ENCODE measurements around the gene RNU4-1. TPM values are rescaled to one million over a fixed set of nuclear protein-coding genes. Genes with fewer than 3 reads are reported as not detected.
A peak's percentile ranks its signal among the peaks of the same experiment; 100 is the strongest.

RNU4-1 gene
- total RNA-seq, 1 experiment from 2014 or later: 1,565 TPM

DNA sequence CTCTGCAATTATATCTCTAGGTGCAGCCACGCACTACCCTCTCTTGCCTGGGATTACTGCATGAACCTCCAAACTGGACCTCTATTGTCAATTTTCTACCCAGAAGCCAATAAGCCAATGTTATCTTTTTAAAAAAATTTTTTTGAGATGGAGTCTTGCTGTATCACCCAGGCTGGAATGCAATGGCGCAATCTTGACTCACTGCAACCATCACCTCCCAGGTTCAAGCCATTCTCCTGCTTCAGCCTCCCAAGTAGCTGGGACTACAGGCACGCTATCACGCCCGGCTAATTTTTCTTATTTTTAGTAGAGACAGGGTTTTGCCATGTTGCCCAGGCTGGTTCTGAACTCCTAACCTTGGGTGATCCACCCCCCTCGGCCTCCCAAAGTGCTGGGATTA is 16.3 kb downstream of the RNU4-1 start:
- no peak overlapping the region for H3K4me3 ChIP-seq (ENCODE audit: low read depth in 2 of 2, low read length in 2 of 2)
- CTCF ChIA-PET: no interaction called here
- intact Hi-C loops (cut with micrococcal nuclease; ENCODE audit: unreplicated experiment) (no loop called here), in situ Hi-C loops (cut with HindIII; ENCODE audit: low pct_unique_long_range_greater_than_20kb, low sequenced_read_pairs) (no loop called here)
- no TSS peak for BruUV-seq (replicated peaks)
- no peaks in the 10 kb centered on the region for H3K9me3 ChIP-seq (ENCODE audit: control insufficient read depth, insufficient read depth, low read depth, low read length)
- no peak for ATAC-seq
- H3K36me3 ChIP-seq (ENCODE audit: control insufficient read depth, insufficient read depth, low read length): no peaks in the 10 kb centered on the region
- POLR2A ChIA-PET: no interaction called here
- no peak for DNase-seq (ENCODE audit: low read depth, low spot score)
- H3K27me3 ChIP-seq (ENCODE audit: control insufficient read depth, insufficient read depth, low read length): no peaks in the 10 kb centered on the region
- TF ChIP-seq, protein P1, sequence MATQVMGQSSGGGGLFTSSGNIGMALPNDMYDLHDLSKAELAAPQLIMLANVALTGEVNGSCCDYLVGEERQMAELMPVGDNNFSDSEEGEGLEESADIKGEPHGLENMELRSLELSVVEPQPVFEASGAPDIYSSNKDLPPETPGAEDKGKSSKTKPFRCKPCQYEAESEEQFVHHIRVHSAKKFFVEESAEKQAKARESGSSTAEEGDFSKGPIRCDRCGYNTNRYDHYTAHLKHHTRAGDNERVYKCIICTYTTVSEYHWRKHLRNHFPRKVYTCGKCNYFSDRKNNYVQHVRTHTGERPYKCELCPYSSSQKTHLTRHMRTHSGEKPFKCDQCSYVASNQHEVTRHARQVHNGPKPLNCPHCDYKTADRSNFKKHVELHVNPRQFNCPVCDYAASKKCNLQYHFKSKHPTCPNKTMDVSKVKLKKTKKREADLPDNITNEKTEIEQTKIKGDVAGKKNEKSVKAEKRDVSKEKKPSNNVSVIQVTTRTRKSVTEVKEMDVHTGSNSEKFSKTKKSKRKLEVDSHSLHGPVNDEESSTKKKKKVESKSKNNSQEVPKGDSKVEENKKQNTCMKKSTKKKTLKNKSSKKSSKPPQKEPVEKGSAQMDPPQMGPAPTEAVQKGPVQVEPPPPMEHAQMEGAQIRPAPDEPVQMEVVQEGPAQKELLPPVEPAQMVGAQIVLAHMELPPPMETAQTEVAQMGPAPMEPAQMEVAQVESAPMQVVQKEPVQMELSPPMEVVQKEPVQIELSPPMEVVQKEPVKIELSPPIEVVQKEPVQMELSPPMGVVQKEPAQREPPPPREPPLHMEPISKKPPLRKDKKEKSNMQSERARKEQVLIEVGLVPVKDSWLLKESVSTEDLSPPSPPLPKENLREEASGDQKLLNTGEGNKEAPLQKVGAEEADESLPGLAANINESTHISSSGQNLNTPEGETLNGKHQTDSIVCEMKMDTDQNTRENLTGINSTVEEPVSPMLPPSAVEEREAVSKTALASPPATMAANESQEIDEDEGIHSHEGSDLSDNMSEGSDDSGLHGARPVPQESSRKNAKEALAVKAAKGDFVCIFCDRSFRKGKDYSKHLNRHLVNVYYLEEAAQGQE (IDR thresholded peaks at IDR 0.05; ENCODE audit: insufficient read depth in 1 of 2, low read depth in 2 of 2, low read length in 1 of 2): no peak
- TF ChIP-seq TCF7L2 (IDR thresholded peaks at IDR 0.05; ENCODE audit: low read depth, low read length) (no peak), SIN3A (IDR thresholded peaks at IDR 0.05; ENCODE audit: borderline replicate concordance, insufficient read depth, low read depth, low read length) (no peak), POLR2AphosphoS5 (IDR thresholded peaks at IDR 0.05; ENCODE audit: low read depth, low read length) (no peak)
- TF ChIP-seq, protein P2, sequence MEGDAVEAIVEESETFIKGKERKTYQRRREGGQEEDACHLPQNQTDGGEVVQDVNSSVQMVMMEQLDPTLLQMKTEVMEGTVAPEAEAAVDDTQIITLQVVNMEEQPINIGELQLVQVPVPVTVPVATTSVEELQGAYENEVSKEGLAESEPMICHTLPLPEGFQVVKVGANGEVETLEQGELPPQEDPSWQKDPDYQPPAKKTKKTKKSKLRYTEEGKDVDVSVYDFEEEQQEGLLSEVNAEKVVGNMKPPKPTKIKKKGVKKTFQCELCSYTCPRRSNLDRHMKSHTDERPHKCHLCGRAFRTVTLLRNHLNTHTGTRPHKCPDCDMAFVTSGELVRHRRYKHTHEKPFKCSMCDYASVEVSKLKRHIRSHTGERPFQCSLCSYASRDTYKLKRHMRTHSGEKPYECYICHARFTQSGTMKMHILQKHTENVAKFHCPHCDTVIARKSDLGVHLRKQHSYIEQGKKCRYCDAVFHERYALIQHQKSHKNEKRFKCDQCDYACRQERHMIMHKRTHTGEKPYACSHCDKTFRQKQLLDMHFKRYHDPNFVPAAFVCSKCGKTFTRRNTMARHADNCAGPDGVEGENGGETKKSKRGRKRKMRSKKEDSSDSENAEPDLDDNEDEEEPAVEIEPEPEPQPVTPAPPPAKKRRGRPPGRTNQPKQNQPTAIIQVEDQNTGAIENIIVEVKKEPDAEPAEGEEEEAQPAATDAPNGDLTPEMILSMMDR (IDR thresholded peaks at IDR 0.05): no peak
- H3K27ac ChIP-seq (ENCODE audit: low read length): no peak overlapping the region
- no peaks in the 10 kb centered on the region for H3K4me1 ChIP-seq (ENCODE audit: control insufficient read depth, insufficient read depth, low read length)

DNA sequence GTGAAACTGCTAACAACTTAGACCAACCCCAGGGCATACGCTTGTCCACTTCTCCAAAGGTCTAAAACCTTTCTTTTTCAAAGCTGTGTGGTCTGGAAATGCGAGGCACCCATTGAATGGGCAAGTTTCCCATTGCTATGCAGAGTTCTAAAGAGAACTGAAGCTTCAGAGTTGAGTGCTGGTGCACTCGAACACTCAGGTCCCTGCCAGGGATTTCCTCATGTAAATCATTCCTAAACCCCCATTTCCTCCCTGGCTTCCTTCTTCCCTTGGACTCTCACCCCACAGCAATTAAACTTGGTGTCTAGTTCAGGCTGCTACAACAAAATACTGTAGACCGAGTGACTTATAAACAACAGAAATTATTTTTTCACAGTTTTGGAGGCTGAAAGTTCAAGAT is 25.3 kb downstream of the RNU4-1 start:
- ATAC-seq (no peak), DNase-seq (ENCODE audit: low read depth, low spot score) (no peak)
- peak overlapping the region; percentile 14; the same call in 1 of the 2 replicates for H3K27ac ChIP-seq (ENCODE audit: low read length)
- intact Hi-C loops (cut with micrococcal nuclease; ENCODE audit: unreplicated experiment): no loop called here
- peaks cover 14% of the 10 kb centered on the region for H3K4me1 ChIP-seq (ENCODE audit: control insufficient read depth, insufficient read depth, low read length)
- H3K9me3 ChIP-seq (ENCODE audit: control insufficient read depth, insufficient read depth, low read depth, low read length): no peaks in the 10 kb centered on the region
- ChIA-PET CTCF (interaction anchor here (1.0 to 1.1 kb wide), 2 partner anchors 40 to 48 kb away, joined by 3 to 5 read pairs; no protein-coding TSS in a partner anchor), POLR2A (interaction anchor here (0.6 to 2.8 kb wide), 2 partner anchors 67 to 160 kb away, joined by 4 to 15 read pairs; partner anchors contain the start of gene RPLP0)
- no peak for TF ChIP-seq POLR2AphosphoS5 (IDR thresholded peaks at IDR 0.05; ENCODE audit: low read depth, low read length)
- no peak for TF ChIP-seq SIN3A (IDR thresholded peaks at IDR 0.05; ENCODE audit: borderline replicate concordance, insufficient read depth, low read depth, low read length)
- peaks cover 9% of the 10 kb centered on the region for H3K36me3 ChIP-seq (ENCODE audit: control insufficient read depth, insufficient read depth, low read length)
- BruUV-seq (replicated peaks): no TSS peak
- H3K4me3 ChIP-seq (ENCODE audit: low read depth in 2 of 2, low read length in 2 of 2): no peak overlapping the region
- in situ Hi-C loops (cut with HindIII; ENCODE audit: low pct_unique_long_range_greater_than_20kb, low sequenced_read_pairs): no loop called here
- no peaks in the 10 kb centered on the region for H3K27me3 ChIP-seq (ENCODE audit: control insufficient read depth, insufficient read depth, low read length)

DNA sequence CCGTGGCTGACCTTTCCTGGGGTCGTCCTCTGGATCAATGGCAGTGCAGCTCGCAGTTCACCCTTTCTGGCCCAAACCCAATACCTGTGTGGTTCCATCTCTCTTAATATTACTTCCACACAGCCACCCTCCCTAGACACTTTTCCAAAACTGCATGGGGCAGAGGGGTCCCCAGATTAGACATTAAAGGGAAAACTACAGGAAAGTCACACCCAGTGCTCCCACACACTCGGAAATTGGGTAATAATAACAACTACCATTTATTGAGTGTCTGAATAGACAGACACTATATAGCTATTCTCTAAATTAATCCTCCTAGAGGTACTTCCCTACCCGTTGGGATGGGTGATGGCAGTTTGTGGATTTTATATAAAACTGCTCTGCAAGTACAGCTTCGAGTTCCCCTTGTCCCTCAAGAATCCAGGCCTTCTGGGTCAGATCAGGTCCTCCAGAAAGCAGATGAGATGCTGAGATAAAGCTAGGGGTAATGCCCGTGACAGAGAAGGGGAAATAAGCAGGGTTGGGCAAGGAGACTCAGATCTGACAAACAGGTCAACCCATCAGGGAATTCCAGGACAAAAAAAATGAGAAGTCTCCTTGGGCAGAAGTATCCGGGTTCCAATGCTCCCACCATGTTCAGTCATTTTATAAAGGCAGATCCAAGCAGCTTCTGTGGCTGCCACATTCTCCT is 26.7 kb downstream of the RNU4-1 start:
- H3K27me3 ChIP-seq (ENCODE audit: control insufficient read depth, insufficient read depth, low read length): no peaks in the 10 kb centered on the region

More for the DNA sequence above, 26.7 kb downstream of the RNU4-1 start:
- Histone ChIP-seq H3K27ac (ENCODE audit: low read length) (peak overlapping the region; percentile 76), H3K9me3 (ENCODE audit: control insufficient read depth, insufficient read depth, low read depth, low read length) (no peaks in the 10 kb centered on the region), H3K4me1 (ENCODE audit: control insufficient read depth, insufficient read depth, low read length) (peaks cover 27% of the 10 kb centered on the region), H3K4me3 (ENCODE audit: low read depth in 2 of 2, low read length in 2 of 2) (peak overlapping the region in 1 of 2 experiments; percentile 14; a peak in 1 of 4 replicates), H3K36me3 (ENCODE audit: control insufficient read depth, insufficient read depth, low read length) (peaks cover 13% of the 10 kb centered on the region)
- intact Hi-C loops (cut with micrococcal nuclease; ENCODE audit: unreplicated experiment) (no loop called here), in situ Hi-C loops (cut with HindIII; ENCODE audit: low pct_unique_long_range_greater_than_20kb, low sequenced_read_pairs) (no loop called here)
- ATAC-seq: no peak
- DNase-seq (ENCODE audit: low read depth, low spot score): no peak
- TF ChIP-seq POLR2AphosphoS5 (IDR thresholded peaks at IDR 0.05; ENCODE audit: low read depth, low read length) (no peak), TCF7L2 (IDR thresholded peaks at IDR 0.05; ENCODE audit: low read depth, low read length) (no peak), SIN3A (IDR thresholded peaks at IDR 0.05; ENCODE audit: borderline replicate concordance, insufficient read depth, low read depth, low read length) (no peak)
- TF ChIP-seq, protein P1 (IDR thresholded peaks at IDR 0.05; ENCODE audit: insufficient read depth in 1 of 2, low read depth in 2 of 2, low read length in 1 of 2): no peak
- TF ChIP-seq, protein P2 (IDR thresholded peaks at IDR 0.05): no peak
- BruUV-seq (replicated peaks): no TSS peak
- ChIA-PET CTCF (interaction anchor here (1.2 to 2.2 kb wide), 3 partner anchors 23 to 39 kb away, joined by 3 to 26 read pairs (median 15); no protein-coding TSS in a partner anchor), POLR2A (interaction anchor here (0.5 to 2.8 kb wide), 5 partner anchors 25 to 65 kb away, joined by 3 to 15 read pairs (median 4); partner anchors contain the start of gene RPLP0)

All from Panc1 (cell line).